AG09319 (cell line): ENCODE results near the gene PITPNC1.
"Not testable (repeated sequence)": the region's sequence is repeated elsewhere in the genome, so short reads cannot be mapped to it uniquely, and the experiment has no call there.

Experiments used
- DNase-seq: peaks from one replicate; pipeline ENCODE4 v3.0.0-alpha.2; 2010; ENCODE audit warnings: low read depth; ENCODE audit errors: extremely low read depth
- CTCF ChIP-seq: IDR thresholded peaks from 2 replicates; pipeline ENCODE4 v1.5.1; 2011; ENCODE audit warnings: low read depth, mild to moderate bottlenecking, inconsistent platforms, low read length, moderate library complexity

PITPNC1 gene

GRCh38 chr17:67393809-67394397 lies 16.8 kb downstream of the PITPNC1 start:
- DNase-seq: no peak
- no peak for TF ChIP-seq CTCF

GRCh38 chr17:67399676-67400075 lies 22.6 kb downstream of the PITPNC1 start:
- no peak for DNase-seq
- TF ChIP-seq CTCF: no peak

- no peak for TF ChIP-seq CTCF
- no peak for DNase-seq
These were observed 23.1 kb downstream of the PITPNC1 start for GRCh38 chr17:67400193-67400592.

GRCh38 chr17:67401106-67401505 lies 24.0 kb downstream of the PITPNC1 start:
- TF ChIP-seq CTCF: no peak
- no peak for DNase-seq

- no peak for TF ChIP-seq CTCF
- DNase-seq: no peak
These were observed 24.8 kb downstream of the PITPNC1 start for GRCh38 chr17:67401598-67402504.

- no peak for TF ChIP-seq CTCF
These were observed 26.0 kb downstream of the PITPNC1 start for GRCh38 chr17:67403065-67403464.

GRCh38 chr17:67403483-67403882 lies 26.4 kb downstream of the PITPNC1 start:
- TF ChIP-seq CTCF: no peak
- no peak for DNase-seq

More at GRCh38 chr17:67403065-67403464, 26.0 kb downstream of the PITPNC1 start:
- DNase-seq: no peak

GRCh38 chr17:67408455-67408830 lies 31.4 kb downstream of the PITPNC1 start:
- DNase-seq: not testable (repeated sequence)
